NOMO-1 treated with DMSO at 0.1 percent for 48 hours (cell line): Measurements from ENCODE around the gene HPSE2.

Experiments used
- DNase-seq: peaks from one replicate; lab custom pipeline; 2025; ENCODE audit not compliant: unreplicated experiment; lab: John Stamatoyannopoulos, UW

The HPSE2 gene

GRCh38 chr10:98445200-98445812 lies 790.3 kb downstream of the HPSE2 start:
- no peak for DNase-seq

GRCh38 chr10:98444314-98445006 lies 791.2 kb downstream of the HPSE2 start:
- DNase-seq, result peak; percentile 22

- no peak for DNase-seq
Observed at GRCh38 chr10:98438715-98439114, 796.9 kb downstream of the HPSE2 start.

GRCh38 chr10:98436704-98437103 lies 798.9 kb downstream of the HPSE2 start:
- no peak for DNase-seq

GRCh38 chr10:98435178-98435577 lies 800.5 kb downstream of the HPSE2 start:
- DNase-seq, result no peak

GRCh38 chr10:98433881-98434732 lies 801.5 kb downstream of the HPSE2 start:
- DNase-seq, result no peak

GRCh38 chr10:98433371-98433770 lies 802.3 kb downstream of the HPSE2 start:
- no peak for DNase-seq

- no peak for DNase-seq
Observed at GRCh38 chr10:98432330-98432729, 803.3 kb downstream of the HPSE2 start.

- DNase-seq, result no peak
Observed at GRCh38 chr10:98431016-98431415, 804.6 kb downstream of the HPSE2 start.

- DNase-seq, result no peak
Observed at GRCh38 chr10:98430427-98430826, 805.2 kb downstream of the HPSE2 start.

- no peak for DNase-seq
Observed at GRCh38 chr10:98429320-98430072, 806.2 kb downstream of the HPSE2 start.

- no peak for DNase-seq
Observed at GRCh38 chr10:98427011-98427515, 808.6 kb downstream of the HPSE2 start.

- peak; percentile 45 for DNase-seq
Observed at GRCh38 chr10:98425511-98426352, 809.9 kb downstream of the HPSE2 start.

GRCh38 chr10:98424295-98425254 lies 811.1 kb downstream of the HPSE2 start:
- DNase-seq, result no peak

- no peak for DNase-seq
Observed at GRCh38 chr10:98423691-98424120, 811.9 kb downstream of the HPSE2 start.

- no peak for DNase-seq
Observed at GRCh38 chr10:98422182-98422581, 813.5 kb downstream of the HPSE2 start.

GRCh38 chr10:98420786-98421185 lies 814.9 kb downstream of the HPSE2 start:
- DNase-seq, result no peak

- no peak for DNase-seq
Observed at GRCh38 chr10:98419469-98420261, 816.0 kb downstream of the HPSE2 start.
